ENCODE measurements around the gene CCDC197.

CCDC197 gene

DNA sequence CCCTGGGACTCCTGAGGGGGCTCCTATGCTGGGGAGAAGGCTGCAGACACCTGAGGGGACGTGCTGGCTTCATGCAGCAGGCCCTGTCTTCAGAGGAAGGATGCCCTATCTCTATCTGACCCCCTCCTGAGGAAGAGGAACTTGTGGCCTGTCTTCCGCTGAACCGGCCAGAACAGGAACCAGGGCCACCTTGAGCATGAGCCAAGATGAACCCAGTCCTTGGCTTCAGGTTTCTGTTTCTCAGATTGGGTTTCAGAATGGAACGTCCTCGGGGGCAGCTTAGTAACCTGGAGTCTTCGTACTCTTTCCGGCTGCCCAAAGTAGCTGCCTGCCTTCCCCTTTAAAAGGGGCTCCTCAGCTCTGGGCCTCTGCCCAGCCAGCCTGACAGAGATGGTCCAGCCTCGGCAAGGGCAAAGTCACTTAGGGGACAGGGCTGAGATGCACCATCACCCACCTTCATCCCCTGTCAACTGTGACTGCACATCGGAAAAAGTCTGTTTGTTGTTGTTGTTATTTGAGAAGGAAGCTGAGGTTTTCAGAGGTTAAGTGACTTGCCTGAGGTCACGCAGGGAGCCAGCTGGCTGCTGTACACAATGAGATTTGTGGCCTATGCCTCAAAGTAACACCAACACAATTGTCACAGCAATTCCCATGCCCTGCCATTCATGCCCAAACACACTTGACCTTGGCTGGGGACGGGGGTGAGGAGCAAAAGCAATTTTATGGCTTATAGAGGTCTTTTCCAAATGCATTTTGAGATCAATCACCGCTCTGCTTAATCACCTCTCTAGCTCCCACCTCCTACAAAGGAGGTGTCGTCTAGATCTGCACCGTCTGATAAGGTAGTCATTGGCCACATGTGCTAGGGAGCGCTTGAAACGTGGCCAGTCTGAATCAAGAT is 34.1 kb upstream of the CCDC197 start:
- Histone ChIP-seq H3K36me3 (ENCODE audit: control insufficient read depth, insufficient read depth, low read length) (no peaks in the 10 kb centered on the region), H3K4me3 (ENCODE audit: low read length) (no peak overlapping the region; the same call in 1 of the 2 replicates), H3K27me3 (ENCODE audit: control insufficient read depth, insufficient read depth, low read length) (no peaks in the 10 kb centered on the region), H3K9me3 (ENCODE audit: control insufficient read depth, insufficient read depth, low read length) (no peaks in the 10 kb centered on the region), H3K27ac (ENCODE audit: low read length) (no peak overlapping the region), H3K4me1 (ENCODE audit: control insufficient read depth, insufficient read depth, low read length) (peaks cover 3% of the 10 kb centered on the region)
- DNase-seq (ENCODE audit: low read depth, low spot score) = no peak
- no CpG with 5 or more reads among the region's 16 CpGs for WGBS (ENCODE audit: insufficient coverage, insufficient read length)

DNA sequence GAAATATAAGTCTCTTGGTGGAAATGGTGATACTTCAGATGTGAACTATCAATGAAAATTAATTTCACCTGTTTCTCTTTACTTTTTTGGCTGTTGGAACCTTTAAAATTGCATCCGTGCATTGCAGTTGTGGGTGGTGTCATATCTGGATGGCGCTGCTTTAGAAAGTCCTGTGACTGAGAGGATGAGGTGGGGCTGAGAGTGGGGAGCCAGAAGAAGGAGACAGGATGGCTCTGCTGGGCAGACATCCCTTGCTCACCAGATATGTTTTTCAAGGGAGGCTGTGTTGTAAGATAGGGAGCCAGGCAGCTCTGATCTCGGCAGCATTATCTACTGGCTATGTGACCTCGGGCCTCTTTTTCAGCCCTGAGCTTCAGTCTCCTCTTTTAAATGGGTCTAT is 33.4 kb upstream of the CCDC197 start:
- Histone ChIP-seq H3K4me1 (ENCODE audit: control insufficient read depth, insufficient read depth, low read length) (peaks cover 3% of the 10 kb centered on the region), H3K4me3 (ENCODE audit: low read length) (no peak overlapping the region), H3K36me3 (ENCODE audit: control insufficient read depth, insufficient read depth, low read length) (no peaks in the 10 kb centered on the region), H3K27me3 (ENCODE audit: control insufficient read depth, insufficient read depth, low read length) (no peaks in the 10 kb centered on the region), H3K9me3 (ENCODE audit: control insufficient read depth, insufficient read depth, low read length) (no peaks in the 10 kb centered on the region), H3K27ac (ENCODE audit: low read length) (no peak overlapping the region)
- no CpG with 5 or more reads among the region's 4 CpGs for WGBS (ENCODE audit: insufficient coverage, insufficient read length)
- no peak for DNase-seq (ENCODE audit: low read depth, low spot score)

DNA sequence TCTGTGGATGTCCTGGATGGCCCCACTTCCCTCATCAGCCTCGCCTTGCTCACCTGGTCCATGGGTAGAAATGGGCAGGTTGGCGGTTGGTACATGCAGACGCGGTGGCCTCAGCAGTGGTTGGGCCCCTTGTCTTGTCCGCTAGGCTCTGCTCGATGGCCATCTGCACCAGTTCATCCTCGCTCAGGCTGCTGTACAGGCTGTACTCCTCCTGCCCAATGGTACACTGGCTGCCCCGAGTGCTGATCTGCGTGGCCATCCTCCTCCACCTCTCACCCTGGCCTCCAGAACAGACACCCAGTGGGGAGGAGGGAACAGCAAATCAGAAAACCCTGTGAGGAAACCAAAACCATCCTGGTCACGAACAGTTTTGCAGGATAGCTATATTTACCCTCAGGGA is 32.8 kb upstream of the CCDC197 start:
- WGBS (ENCODE audit: insufficient coverage, insufficient read length) = no CpG with 5 or more reads among the region's 10 CpGs
- DNase-seq (ENCODE audit: low read depth, low spot score) = no peak
- Histone ChIP-seq H3K9me3 (ENCODE audit: control insufficient read depth, insufficient read depth, low read length) (no peaks in the 10 kb centered on the region), H3K4me3 (ENCODE audit: low read length) (no peak overlapping the region; the same call in 1 of the 2 replicates), H3K27me3 (ENCODE audit: control insufficient read depth, insufficient read depth, low read length) (no peaks in the 10 kb centered on the region), H3K27ac (ENCODE audit: low read length) (no peak overlapping the region), H3K36me3 (ENCODE audit: control insufficient read depth, insufficient read depth, low read length) (no peaks in the 10 kb centered on the region), H3K4me1 (ENCODE audit: control insufficient read depth, insufficient read depth, low read length) (peaks cover 3% of the 10 kb centered on the region)

DNA sequence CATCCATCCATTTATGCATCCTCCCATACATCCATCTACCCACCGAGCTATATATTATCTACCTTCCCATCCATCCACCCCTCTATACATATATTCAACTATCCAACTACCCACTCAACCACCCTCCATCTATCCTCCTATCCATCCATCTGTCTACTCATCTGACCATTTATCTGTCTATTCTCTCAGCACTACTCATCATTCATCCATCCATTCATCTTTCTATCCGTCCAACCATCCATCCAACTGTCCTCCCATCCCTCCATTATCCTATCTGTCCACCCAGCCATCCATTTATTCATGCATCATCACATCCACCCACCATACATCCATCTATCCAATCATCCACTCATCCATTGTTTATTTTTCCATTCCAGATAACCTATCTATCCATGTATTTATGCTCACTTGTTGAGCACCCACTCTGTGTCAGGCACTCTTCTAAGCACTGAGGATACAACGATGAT is 32.2 kb upstream of the CCDC197 start:
- H3K36me3 ChIP-seq (ENCODE audit: control insufficient read depth, insufficient read depth, low read length) = no peaks in the 10 kb centered on the region
- H3K27me3 ChIP-seq (ENCODE audit: control insufficient read depth, insufficient read depth, low read length) = no peaks in the 10 kb centered on the region
- no peak overlapping the region for H3K27ac ChIP-seq (ENCODE audit: low read length)
- H3K4me3 ChIP-seq (ENCODE audit: low read length) = no peak overlapping the region
- WGBS (ENCODE audit: insufficient coverage, insufficient read length) = 100% methylated on average over 2 of the region's 3 CpGs
- no peaks in the 10 kb centered on the region for H3K9me3 ChIP-seq (ENCODE audit: control insufficient read depth, insufficient read depth, low read length)
- H3K4me1 ChIP-seq (ENCODE audit: control insufficient read depth, insufficient read depth, low read length) = no peaks in the 10 kb centered on the region
- DNase-seq (ENCODE audit: low read depth, low spot score) = no peak

DNA sequence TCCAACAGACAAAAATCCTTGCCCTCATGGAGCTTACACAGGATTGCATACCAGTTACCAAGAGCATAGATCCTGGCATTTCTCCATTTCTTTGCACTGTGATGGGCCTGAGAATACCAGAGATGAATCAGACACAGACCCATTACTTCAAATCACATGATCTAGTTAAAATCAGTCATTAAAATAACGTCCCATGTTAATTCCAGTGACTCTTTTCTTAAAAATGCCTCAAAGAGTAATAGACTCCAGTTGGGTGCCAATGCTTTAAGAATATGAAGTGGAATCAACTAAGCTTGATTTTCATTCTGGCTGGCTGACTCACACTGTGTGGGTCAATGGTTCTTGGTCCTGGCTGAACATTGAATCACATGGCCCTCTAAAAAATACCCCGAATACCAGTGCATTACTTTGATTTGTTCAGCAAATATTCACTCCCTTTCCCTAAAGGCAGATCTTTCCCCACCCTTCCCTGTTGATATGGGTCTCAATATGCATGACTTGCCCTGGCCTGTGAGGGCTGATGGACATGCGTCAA is 31.7 kb upstream of the CCDC197 start:
- Histone ChIP-seq H3K27ac (ENCODE audit: low read length) (no peak overlapping the region), H3K4me1 (ENCODE audit: control insufficient read depth, insufficient read depth, low read length) (no peaks in the 10 kb centered on the region), H3K4me3 (ENCODE audit: low read length) (no peak overlapping the region), H3K9me3 (ENCODE audit: control insufficient read depth, insufficient read depth, low read length) (no peaks in the 10 kb centered on the region), H3K36me3 (ENCODE audit: control insufficient read depth, insufficient read depth, low read length) (no peaks in the 10 kb centered on the region), H3K27me3 (ENCODE audit: control insufficient read depth, insufficient read depth, low read length) (no peaks in the 10 kb centered on the region)
- DNase-seq (ENCODE audit: low read depth, low spot score) = no peak
- WGBS (ENCODE audit: insufficient coverage, insufficient read length) = no CpG with 5 or more reads among the region's 3 CpGs

DNA sequence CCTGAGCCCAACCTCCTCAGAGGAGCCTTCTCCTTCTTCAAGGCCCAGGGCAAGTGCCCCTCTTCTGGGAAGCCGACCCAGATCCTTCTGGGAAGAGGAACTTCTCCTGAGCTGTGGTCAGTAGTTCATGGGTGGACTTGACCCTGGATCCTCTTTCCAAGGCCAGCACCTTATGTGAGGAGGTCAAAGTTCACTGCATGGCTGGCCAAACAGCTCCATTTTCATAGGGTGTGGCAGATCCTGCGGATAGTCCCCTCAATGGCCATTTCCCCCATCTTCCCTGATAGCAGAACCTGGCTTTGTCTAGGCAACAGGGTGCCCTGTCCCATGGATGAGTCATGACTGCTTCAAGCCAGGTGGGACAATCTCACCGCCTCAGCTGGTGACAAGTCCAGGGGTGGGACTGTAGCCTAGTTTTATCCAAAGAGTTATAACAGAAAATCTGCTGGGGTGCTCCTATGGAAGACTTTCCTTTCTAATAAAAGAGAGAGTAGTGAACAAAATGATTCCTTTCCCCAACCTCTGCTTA is 31.1 kb upstream of the CCDC197 start:
- no peaks in the 10 kb centered on the region for H3K9me3 ChIP-seq (ENCODE audit: control insufficient read depth, insufficient read depth, low read length)
- no peak for DNase-seq (ENCODE audit: low read depth, low spot score)
- H3K36me3 ChIP-seq (ENCODE audit: control insufficient read depth, insufficient read depth, low read length) = no peaks in the 10 kb centered on the region
- no peaks in the 10 kb centered on the region for H3K4me1 ChIP-seq (ENCODE audit: control insufficient read depth, insufficient read depth, low read length)
- no peak overlapping the region for H3K4me3 ChIP-seq (ENCODE audit: low read length)
- no CpG with 5 or more reads among the region's 3 CpGs for WGBS (ENCODE audit: insufficient coverage, insufficient read length)
- no peak overlapping the region for H3K27ac ChIP-seq (ENCODE audit: low read length)
- no peaks in the 10 kb centered on the region for H3K27me3 ChIP-seq (ENCODE audit: control insufficient read depth, insufficient read depth, low read length)

DNA sequence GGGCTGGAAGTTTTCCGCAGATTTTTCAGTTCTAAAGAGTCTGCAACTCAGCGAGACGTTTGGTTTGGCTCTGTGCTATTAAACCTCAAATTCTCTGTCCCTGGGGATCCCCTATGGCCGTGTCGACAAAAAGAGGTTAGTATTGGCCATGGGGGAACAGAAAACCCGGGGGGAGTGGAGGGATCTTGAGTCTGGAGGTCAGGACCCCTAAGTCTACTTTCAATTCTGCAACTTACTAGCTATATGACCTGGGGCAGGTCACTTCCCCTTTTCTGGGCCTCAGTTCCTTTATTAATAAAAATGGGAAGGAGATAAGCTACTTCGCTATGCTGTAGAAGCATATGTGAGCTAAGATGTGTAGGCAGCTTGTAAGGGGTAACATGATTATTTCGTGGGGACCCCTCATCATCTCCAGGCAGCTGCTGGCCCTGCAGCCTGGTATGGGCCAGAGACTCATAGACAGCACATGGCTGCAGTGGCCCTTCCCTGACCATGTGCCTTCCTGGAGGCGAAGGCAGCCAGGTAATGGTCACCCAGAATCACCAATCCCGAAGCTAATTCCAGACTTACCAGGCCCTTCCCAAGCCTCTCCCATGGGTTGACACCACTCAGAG is 29.4 kb upstream of the CCDC197 start:
- no CpG with 5 or more reads among the region's 10 CpGs for WGBS (ENCODE audit: insufficient coverage, insufficient read length)
- H3K27me3 ChIP-seq (ENCODE audit: control insufficient read depth, insufficient read depth, low read length) = no peaks in the 10 kb centered on the region
- DNase-seq (ENCODE audit: low read depth, low spot score) = no peak

DNA sequence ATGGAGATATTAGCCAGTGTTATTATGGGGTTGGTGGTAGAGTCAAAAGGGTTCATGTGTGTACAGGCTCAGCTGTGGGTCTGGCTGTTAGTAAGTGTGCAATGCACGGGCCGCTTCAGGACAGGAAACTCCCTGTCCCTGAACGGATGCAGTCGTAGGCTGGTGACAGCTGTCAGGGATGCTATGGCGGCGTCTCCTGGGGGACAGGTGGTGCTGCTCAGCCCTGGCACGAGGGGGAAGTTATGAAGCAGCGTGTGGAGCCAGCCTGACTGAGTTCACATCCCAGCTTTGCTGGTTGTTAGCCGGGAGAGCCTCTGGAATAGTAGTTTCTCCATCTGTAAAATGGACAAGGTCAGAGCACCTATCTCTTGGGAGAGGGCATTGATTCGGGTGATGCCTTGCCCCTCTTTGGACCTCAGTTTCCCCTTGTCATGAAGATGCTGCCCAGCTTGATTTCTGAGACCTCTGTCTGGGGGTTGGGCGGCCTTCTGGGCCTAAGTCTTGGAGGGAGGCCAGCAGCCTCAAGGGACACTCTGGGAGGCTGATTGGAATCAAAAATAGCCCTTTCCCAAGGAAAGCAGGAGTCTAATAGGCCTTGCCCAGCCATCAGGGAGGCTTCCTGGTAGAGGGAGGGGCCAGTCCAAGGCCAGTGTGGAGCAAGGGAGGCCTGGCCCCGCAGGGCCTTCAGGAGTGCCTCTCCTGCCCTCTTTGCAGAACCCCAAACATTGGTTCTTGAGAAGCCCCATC is 27.8 kb upstream of the CCDC197 start:
- no peaks in the 10 kb centered on the region for H3K36me3 ChIP-seq (ENCODE audit: control insufficient read depth, insufficient read depth, low read length)
- H3K9me3 ChIP-seq (ENCODE audit: control insufficient read depth, insufficient read depth, low read length) = no peaks in the 10 kb centered on the region
- H3K27me3 ChIP-seq (ENCODE audit: control insufficient read depth, insufficient read depth, low read length) = no peaks in the 10 kb centered on the region
- no peaks in the 10 kb centered on the region for H3K4me1 ChIP-seq (ENCODE audit: control insufficient read depth, insufficient read depth, low read length)
- WGBS (ENCODE audit: insufficient coverage, insufficient read length) = no CpG with 5 or more reads among the region's 12 CpGs
- no peak overlapping the region for H3K4me3 ChIP-seq (ENCODE audit: low read length)
- no peak for DNase-seq (ENCODE audit: low read depth, low spot score)
- no peak overlapping the region for H3K27ac ChIP-seq (ENCODE audit: low read length)

More for the DNA sequence above, 29.4 kb upstream of the CCDC197 start:
- Histone ChIP-seq H3K9me3 (ENCODE audit: control insufficient read depth, insufficient read depth, low read length) (no peaks in the 10 kb centered on the region), H3K4me3 (ENCODE audit: low read length) (no peak overlapping the region), H3K4me1 (ENCODE audit: control insufficient read depth, insufficient read depth, low read length) (no peaks in the 10 kb centered on the region), H3K36me3 (ENCODE audit: control insufficient read depth, insufficient read depth, low read length) (no peaks in the 10 kb centered on the region), H3K27ac (ENCODE audit: low read length) (no peak overlapping the region)

DNA sequence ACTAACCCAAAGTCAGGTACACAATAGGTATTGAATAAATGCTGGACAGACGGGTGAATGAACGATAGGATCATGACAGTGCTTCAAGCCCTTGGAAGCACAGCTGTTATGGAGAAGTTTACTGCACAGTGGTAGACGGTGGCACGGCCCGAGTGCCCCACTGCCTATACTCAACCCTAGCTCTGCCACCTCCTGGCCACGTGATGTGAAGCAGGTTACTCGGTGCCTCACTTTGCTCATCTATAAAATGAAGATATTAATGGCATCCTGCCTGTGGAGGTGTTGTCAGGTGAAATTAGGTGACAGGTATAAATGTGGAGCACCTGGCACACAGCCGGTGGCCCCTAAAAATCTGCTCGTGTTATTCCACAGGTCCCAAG is 26.5 kb upstream of the CCDC197 start:
- no peak for DNase-seq (ENCODE audit: low read depth, low spot score)
- Histone ChIP-seq H3K27ac (ENCODE audit: low read length) (no peak overlapping the region), H3K27me3 (ENCODE audit: control insufficient read depth, insufficient read depth, low read length) (no peaks in the 10 kb centered on the region), H3K9me3 (ENCODE audit: control insufficient read depth, insufficient read depth, low read length) (no peaks in the 10 kb centered on the region), H3K36me3 (ENCODE audit: control insufficient read depth, insufficient read depth, low read length) (no peaks in the 10 kb centered on the region), H3K4me1 (ENCODE audit: control insufficient read depth, insufficient read depth, low read length) (no peaks in the 10 kb centered on the region), H3K4me3 (ENCODE audit: low read length) (no peak overlapping the region)
- WGBS (ENCODE audit: insufficient coverage, insufficient read length) = no CpG with 5 or more reads among the region's 9 CpGs
